Transverse colon (tissue), 4 donors: Measurements from ENCODE around the gene MYO1A. TPM values are rescaled to one million over a fixed set of nuclear protein-coding genes. Genes with fewer than 3 reads are reported as not detected.

Source experiments
- DNase-seq: peaks from one replicate; pipeline ENCODE4 v3.0.0-alpha.2; 2019
- H3K27ac ChIP-seq, 4 donors: fragments of 200-600 bp; sonication (generic); 2 replicates each; pipeline ENCODE4 v1.5.1; 2016 to 2018; ENCODE audit warnings: inconsistent platforms in 4 of 4
- H3K27me3 ChIP-seq: fragments of 200-600 bp; sonication (generic); 2 replicates; pipeline ENCODE4 v1.5.1; 2017; ENCODE audit warnings: inconsistent platforms
- H3K36me3 ChIP-seq, 4 donors: fragments of 200-600 bp; sonication (generic); 2 replicates each; pipeline ENCODE4 v1.5.1; 2017 to 2019; ENCODE audit warnings: inconsistent platforms in 4 of 4
- H3K4me1 ChIP-seq, 4 donors: fragments of 200-600 bp; sonication (generic); 2 replicates each; pipeline ENCODE4 v1.5.1; 2017 to 2020; ENCODE audit warnings: inconsistent platforms in 4 of 4
- H3K4me3 ChIP-seq, 4 donors: fragments of 200-600 bp; sonication (generic); 1 replicate in 1 of 4; 2 replicates in 3 of 4; pipeline versions ENCODE4 v1.5.1 to v1.6.1; 2017 to 2019; ENCODE audit warnings: inconsistent platforms in 4 of 4
- H3K9me3 ChIP-seq, 2 donors: fragments of 200-600 bp; sonication (generic); 2 replicates each; pipeline ENCODE4 v1.5.1; 2017 to 2019; ENCODE audit warnings: inconsistent platforms in 2 of 2
- CTCF ChIP-seq, 5 experiments: fragments of 200-600 bp in 3 of 5; fragments of 450-650 bp in 2 of 5; sonication (generic) in 3 of 5; IDR thresholded peaks; 1 replicate in 2 of 5; 2 replicates in 3 of 5; pipeline ENCODE4 v1.5.1; 2016 to 2017; ENCODE audit warnings: antibody characterized with exemption in 5 of 5, inconsistent platforms in 3 of 5, mild to moderate bottlenecking in 2 of 5, moderate library complexity in 1 of 5
- EP300 ChIP-seq: sonication (generic); formaldehyde crosslinking; IDR thresholded peaks from one replicate; pipeline ENCODE4 v1.6.1; 2017; ENCODE audit warnings: antibody characterized with exemption, low read depth
- POLR2A ChIP-seq: fragments of 450-650 bp; IDR thresholded peaks from one replicate; pipeline ENCODE4 v1.6.1; 2016; ENCODE audit warnings: antibody characterized with exemption, mild to moderate bottlenecking, moderate library complexity
- POLR2AphosphoS5 ChIP-seq, 3 donors: sonication (generic); formaldehyde crosslinking; IDR thresholded peaks; one replicate each; pipeline ENCODE4 v1.6.1; 2016; ENCODE audit warnings: antibody characterized with exemption in 3 of 3
- WGBS, 2 donors: methylation state at CpG; one replicate each; pipeline ENCODE4 v1.1.5; 2018; ENCODE audit warnings: low coverage in 1 of 2; 5-methylcytosine and 5-hydroxymethylcytosine counted together
- in situ Hi-C, 4 donors: fragments of 200-750 bp; cut with MboI; loops; one replicate each; pipeline versions ENCODE4 v1.15.0 to v1.15.1; 2017; ENCODE audit warnings: low sequenced_read_pairs in 3 of 4, low pct_ligation_motif_present in 1 of 4, low pct_unique_long_range_greater_than_20kb in 1 of 4
- intact Hi-C: fragments of 100-400 bp; cut with DNase I; formaldehyde crosslinking; loops from one replicate; pipeline ENCODE4 v1.15.1; 2023; ENCODE audit warnings: low total_unique reads
- total RNA-seq, 4 donors: library from RNA; depleted of rRNA; stranded (reverse); fragments of >200 nt; gene quantifications; one replicate each; pipeline ENCODE4 v1.1.0, GENCODE V29; 2016

Gene MYO1A
- total RNA-seq, 4 donors from 2014 or later: 118 to 234 (median 184) TPM

GRCh38 chr12:57042695-57043094 lies 7.2 kb downstream of the MYO1A start:
- no peak overlapping the region for H3K27ac ChIP-seq
- H3K4me3 ChIP-seq: no peak overlapping the region
- peaks cover 0 to 8% (median 0%) of the 10 kb centered on the region in 4 donors for H3K36me3 ChIP-seq
- TF ChIP-seq POLR2AphosphoS5 (IDR thresholded peaks at IDR 0.05) (no peak), CTCF (IDR thresholded peaks at IDR 0.05) (no peak)
- peaks cover 5 to 9% (median 8%) of the 10 kb centered on the region in 4 donors for H3K4me1 ChIP-seq
- DNase-seq: no peak
- H3K27me3 ChIP-seq: no peaks in the 10 kb centered on the region
- no peaks in the 10 kb centered on the region for H3K9me3 ChIP-seq
- intact Hi-C loops (no loop called here), in situ Hi-C loops (no loop called here)
- 96% methylated on average over 2 of the region's 2 CpGs; no CpG with 5 or more reads in 1 of the 2 donors for WGBS, 2 donors

- Histone ChIP-seq H3K36me3 (peaks cover 0 to 8% (median 3%) of the 10 kb centered on the region in 4 donors), H3K9me3 (no peaks in the 10 kb centered on the region), H3K27ac (no peak overlapping the region), H3K4me3 (no peak overlapping the region), H3K27me3 (no peaks in the 10 kb centered on the region), H3K4me1 (no peaks in the 10 kb centered on the region)
- intact Hi-C loops: no loop called here
- in situ Hi-C loops: no loop called here
- TF ChIP-seq POLR2A (no peak), CTCF (IDR thresholded peaks at IDR 0.05) (no peak), POLR2AphosphoS5 (IDR thresholded peaks at IDR 0.05) (no peak), EP300 (no peak)
- DNase-seq: no peak
- WGBS, 2 donors: 63 to 78% methylated on average over 2 of the region's 2 CpGs
Measured at GRCh38 chr12:57040750-57041149, 9.2 kb downstream of the MYO1A start.

- Histone ChIP-seq H3K27me3 (no peaks in the 10 kb centered on the region), H3K9me3 (no peaks in the 10 kb centered on the region), H3K27ac (no peak overlapping the region), H3K4me3 (no peak overlapping the region), H3K36me3 (peaks cover 0 to 8% (median 3%) of the 10 kb centered on the region in 4 donors), H3K4me1 (no peaks in the 10 kb centered on the region)
- no peak for DNase-seq
- TF ChIP-seq EP300: no peak
- TF ChIP-seq POLR2AphosphoS5 (IDR thresholded peaks at IDR 0.05): no peak
- no peak for TF ChIP-seq CTCF (IDR thresholded peaks at IDR 0.05)
- TF ChIP-seq POLR2A: no peak
- intact Hi-C loops: no loop called here
- in situ Hi-C loops: no loop called here
- 90 to 91% methylated on average over 4 of the region's 4 CpGs for WGBS, 2 donors
Measured at GRCh38 chr12:57040211-57040610, 9.7 kb downstream of the MYO1A start.

- Histone ChIP-seq H3K27me3 (no peaks in the 10 kb centered on the region), H3K4me3 (no peak overlapping the region), H3K9me3 (no peaks in the 10 kb centered on the region), H3K36me3 (peaks cover 0 to 8% (median 3%) of the 10 kb centered on the region in 4 donors), H3K4me1 (no peaks in the 10 kb centered on the region), H3K27ac (no peak overlapping the region)
- intact Hi-C loops: no loop called here
- in situ Hi-C loops: no loop called here
- no peak for DNase-seq
- whole genome bisulfite sequencing, 2 donors: 81 to 94% methylated on average over 3 to 9 of the region's 9 CpGs
- TF ChIP-seq EP300 (no peak), POLR2AphosphoS5 (IDR thresholded peaks at IDR 0.05) (no peak), CTCF (IDR thresholded peaks at IDR 0.05) (no peak), POLR2A (no peak)
Measured at GRCh38 chr12:57039016-57039798, 10.7 kb downstream of the MYO1A start.
